Adrenal gland (tissue), 12 donors: Measurements from ENCODE around the gene ANKRD11. TPM values are rescaled to one million over a fixed set of nuclear protein-coding genes. Genes with fewer than 3 reads are reported as not detected.
A peak's percentile ranks its signal among the peaks of the same experiment; 100 is the strongest.

Experiments
- DNase-seq, 7 donors: peaks; one replicate each; pipeline ENCODE4 v3.0.0-alpha.2; 2019 to 2020
- H3K27ac ChIP-seq, 5 donors: fragments of 200-600 bp; sonication (generic) in 4 of 5; 1 replicate in 3 of 5; 2 replicates in 2 of 5; pipeline versions ENCODE4 v1.5.1 to v1.8.0; 2016 to 2020; ENCODE audit warnings: mild to moderate bottlenecking in 1 of 5
- H3K27me3 ChIP-seq: fragments of 200-600 bp; 2 replicates; pipeline ENCODE4 v1.8.0; 2021
- H3K36me3 ChIP-seq, 2 donors: fragments of 200-600 bp; replicated peaks in 1 of 2; 1 replicate in 1 of 2; 2 replicates in 1 of 2; pipeline versions ENCODE4 v1.5.1 to v1.8.0; 2018 to 2022
- H3K4me1 ChIP-seq, 2 donors: fragments of 200-600 bp; replicated peaks in 1 of 2; 1 replicate in 1 of 2; 2 replicates in 1 of 2; pipeline versions ENCODE4 v1.5.1 to v1.8.0; 2018 to 2021
- H3K4me3 ChIP-seq, 4 donors: fragments of 200-600 bp; sonication (generic) in 3 of 4; one replicate each; pipeline ENCODE4 v1.5.1; 2016 to 2018
- H3K9me3 ChIP-seq, 3 donors: fragments of 200-600 bp; sonication (generic) in 1 of 3; replicated peaks in 1 of 3; 1 replicate in 2 of 3; 2 replicates in 1 of 3; pipeline versions ENCODE4 v1.5.1 to v1.8.0; 2016 to 2021
- POLR2A ChIP-seq, 2 donors: fragments of 450-650 bp; IDR thresholded peaks; one replicate each; pipeline ENCODE4 v1.6.1; 2017; ENCODE audit warnings: antibody characterized with exemption in 2 of 2, mild to moderate bottlenecking in 2 of 2, moderate library complexity in 1 of 2
- WGBS, 4 donors: extraction: QIAGEN DNeasy Blood & Tissue Kit in 2 of 4; methylation state at CpG; one replicate each; pipeline versions ENCODE4 v1.1.5 to v1.1.7; 2013 to 2017; 5-methylcytosine and 5-hydroxymethylcytosine counted together
- intact Hi-C, 2 donors: fragments of 100-400 bp; cut with DNase I; formaldehyde crosslinking; loops; one replicate each; pipeline versions ENCODE4 v1.14.1 to v1.15.0; 2022 to 2023
- polyA plus RNA-seq, 3 donors: library from polyadenylated mRNA; stranded (reverse); fragments of 200-250 nt in 2 of 3; fragments of 350-450 nt in 1 of 3; fragmentation: Illumina TruSeq in 1 of 3; extraction: RNeasy Lipid Tissue Mini Kit (QIAGEN cat#74804) in 1 of 3; gene quantifications; one replicate each; pipeline ENCODE4 v1.2.3, GENCODE V29; 2013 to 2014
- total RNA-seq, 9 donors: library from RNA; depleted of rRNA in 4 of 9; stranded (reverse); fragments of >200 nt in 4 of 9; fragments of 120-200 nt in 1 of 9; fragmentation: NEBNext Ultra II Directional in 1 of 9; extraction: Animal tissue kit (Norgen Biotek cat#: 25700) in 1 of 9; gene quantifications; one replicate each; pipeline versions ENCODE4 v1.1.0 to v1.2.4, GENCODE V29; 2013 to 2023
- TF ChIP-seq, protein P1 (sequence below), 6 experiments: fragments of 450-650 bp in 4 of 6; fragments of 200-600 bp in 2 of 6; sonication (generic) in 1 of 6; IDR thresholded peaks; 1 replicate in 5 of 6; 2 replicates in 1 of 6; pipeline versions ENCODE4 v1.5.1 to v1.8.0; 2016 to 2021; ENCODE audit warnings: antibody characterized with exemption in 6 of 6, mild to moderate bottlenecking in 2 of 6, moderate library complexity in 1 of 6
- donor health status: healthy with polysubstance abuse.
- donor health status: Bipolar disorder and iron deficiency.
- donor health status: DM: yes; HTN: yes; CAD: no.
- donor health status: DM: no; HTN: no; CAD: no.
- donor health status: DM: no; HTN: no; CAD: no.
- donor health status: DM: yes; HTN: yes; CAD: no.

ANKRD11 gene
- total and polyA plus RNA-seq, 12 donors = 29.7 to 127 (median 80.1) TPM

DNA sequence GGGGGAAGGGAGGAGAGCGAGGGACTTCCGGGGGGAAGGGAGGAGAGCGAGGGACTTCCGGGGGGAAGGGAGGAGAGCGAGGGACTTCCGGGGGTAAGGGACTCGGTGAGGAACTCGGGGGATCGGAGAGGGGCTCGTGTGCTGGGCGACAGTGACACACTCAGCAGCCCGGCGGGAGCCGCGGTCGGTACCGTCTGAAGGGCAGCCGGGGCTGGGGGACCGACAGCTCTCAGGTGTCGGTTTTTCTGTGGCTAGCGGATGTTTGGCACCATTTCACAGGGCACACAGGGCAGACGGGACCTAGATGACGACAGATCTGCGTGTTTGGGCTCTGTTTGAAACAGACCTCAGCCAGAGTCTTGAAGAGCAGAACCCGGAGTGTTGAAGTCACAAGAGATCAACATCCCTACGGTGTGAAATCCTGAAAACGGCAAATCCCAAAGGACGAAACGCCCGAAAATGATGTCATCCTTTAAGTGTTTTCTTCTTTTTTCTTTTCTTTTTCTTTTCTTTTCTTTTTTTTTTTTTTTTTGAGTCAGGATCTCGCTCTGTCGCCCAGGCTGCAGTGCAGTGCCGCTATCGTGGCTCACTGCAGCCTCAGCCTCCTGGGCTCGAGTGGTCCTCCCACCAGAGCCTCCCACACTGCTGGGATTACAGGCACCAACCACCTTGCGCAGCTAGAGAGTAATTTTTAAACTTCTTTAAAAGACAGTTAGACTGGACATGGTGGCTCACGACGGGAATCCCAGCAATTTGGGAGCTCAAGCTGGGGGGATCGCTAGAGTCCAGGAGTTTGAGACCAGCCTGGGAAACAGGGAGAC lies 249.0 kb downstream of the ANKRD11 start:
- no peaks in the 10 kb centered on the region for H3K36me3 ChIP-seq
- no peaks in the 10 kb centered on the region for H3K27me3 ChIP-seq
- 5 to 10% (median 6%) methylated on average over 35 to 38 of the region's 39 CpGs for WGBS, 4 donors
- peak; percentile 71 to 86 (median 77) for DNase-seq
- peaks cover 4 to 5% of the 10 kb centered on the region in 2 donors for H3K4me1 ChIP-seq
- TF ChIP-seq, protein P1, sequence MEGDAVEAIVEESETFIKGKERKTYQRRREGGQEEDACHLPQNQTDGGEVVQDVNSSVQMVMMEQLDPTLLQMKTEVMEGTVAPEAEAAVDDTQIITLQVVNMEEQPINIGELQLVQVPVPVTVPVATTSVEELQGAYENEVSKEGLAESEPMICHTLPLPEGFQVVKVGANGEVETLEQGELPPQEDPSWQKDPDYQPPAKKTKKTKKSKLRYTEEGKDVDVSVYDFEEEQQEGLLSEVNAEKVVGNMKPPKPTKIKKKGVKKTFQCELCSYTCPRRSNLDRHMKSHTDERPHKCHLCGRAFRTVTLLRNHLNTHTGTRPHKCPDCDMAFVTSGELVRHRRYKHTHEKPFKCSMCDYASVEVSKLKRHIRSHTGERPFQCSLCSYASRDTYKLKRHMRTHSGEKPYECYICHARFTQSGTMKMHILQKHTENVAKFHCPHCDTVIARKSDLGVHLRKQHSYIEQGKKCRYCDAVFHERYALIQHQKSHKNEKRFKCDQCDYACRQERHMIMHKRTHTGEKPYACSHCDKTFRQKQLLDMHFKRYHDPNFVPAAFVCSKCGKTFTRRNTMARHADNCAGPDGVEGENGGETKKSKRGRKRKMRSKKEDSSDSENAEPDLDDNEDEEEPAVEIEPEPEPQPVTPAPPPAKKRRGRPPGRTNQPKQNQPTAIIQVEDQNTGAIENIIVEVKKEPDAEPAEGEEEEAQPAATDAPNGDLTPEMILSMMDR (IDR thresholded peaks at IDR 0.05) = no peak
- TF ChIP-seq POLR2A (IDR thresholded peaks at IDR 0.05) = peak; percentile 88 to 93
- H3K9me3 ChIP-seq = no peaks in the 10 kb centered on the region
- intact Hi-C loops = loop anchor here in 1 of 2 donors (5.0 to 10.0 kb wide), 2 partner anchors 51 to 263 kb away; partner anchors contain the start of gene SPG7
- peak overlapping the region; percentile 37 to 65 (median 62) for H3K4me3 ChIP-seq
- H3K27ac ChIP-seq = peak overlapping the region; percentile 93 to 98 (median 96)

DNA sequence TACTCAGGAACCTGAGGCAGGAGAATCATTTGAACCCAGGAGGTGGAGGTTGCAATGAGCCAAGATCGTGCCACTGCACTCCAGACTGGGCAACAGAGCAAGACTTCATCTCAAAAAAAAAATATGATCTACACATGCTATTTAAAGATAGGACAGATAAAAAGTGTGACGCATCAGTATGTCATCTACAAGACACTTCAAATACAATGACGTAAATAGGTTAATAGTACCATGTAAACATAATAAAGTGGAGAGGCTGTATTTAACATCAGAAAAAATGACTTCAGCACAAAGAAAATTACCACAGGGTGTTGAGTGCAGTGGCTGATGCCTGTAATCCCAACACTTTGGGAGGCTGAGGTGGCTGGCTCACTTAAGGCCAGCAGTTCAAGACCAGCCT lies 252.6 kb downstream of the ANKRD11 start:
- no peaks in the 10 kb centered on the region for H3K27me3 ChIP-seq
- no peaks in the 10 kb centered on the region for H3K9me3 ChIP-seq
- peaks cover 4 to 5% of the 10 kb centered on the region in 2 donors for H3K4me1 ChIP-seq
- DNase-seq = no peak
- peaks cover 0 to 4% of the 10 kb centered on the region in 2 donors for H3K36me3 ChIP-seq
- TF ChIP-seq POLR2A (IDR thresholded peaks at IDR 0.05) = no peak
- TF ChIP-seq, protein P1 (IDR thresholded peaks at IDR 0.05) = no peak
- H3K4me3 ChIP-seq = no peak overlapping the region
- 78 to 90% (median 89%) methylated on average over 3 of the region's 3 CpGs for WGBS, 4 donors
- intact Hi-C loops = loop anchor here in 1 of 2 donors (10.0 kb wide), 1 partner anchor 407 kb away; no protein-coding TSS in a partner anchor
- H3K27ac ChIP-seq = no peak overlapping the region

DNA sequence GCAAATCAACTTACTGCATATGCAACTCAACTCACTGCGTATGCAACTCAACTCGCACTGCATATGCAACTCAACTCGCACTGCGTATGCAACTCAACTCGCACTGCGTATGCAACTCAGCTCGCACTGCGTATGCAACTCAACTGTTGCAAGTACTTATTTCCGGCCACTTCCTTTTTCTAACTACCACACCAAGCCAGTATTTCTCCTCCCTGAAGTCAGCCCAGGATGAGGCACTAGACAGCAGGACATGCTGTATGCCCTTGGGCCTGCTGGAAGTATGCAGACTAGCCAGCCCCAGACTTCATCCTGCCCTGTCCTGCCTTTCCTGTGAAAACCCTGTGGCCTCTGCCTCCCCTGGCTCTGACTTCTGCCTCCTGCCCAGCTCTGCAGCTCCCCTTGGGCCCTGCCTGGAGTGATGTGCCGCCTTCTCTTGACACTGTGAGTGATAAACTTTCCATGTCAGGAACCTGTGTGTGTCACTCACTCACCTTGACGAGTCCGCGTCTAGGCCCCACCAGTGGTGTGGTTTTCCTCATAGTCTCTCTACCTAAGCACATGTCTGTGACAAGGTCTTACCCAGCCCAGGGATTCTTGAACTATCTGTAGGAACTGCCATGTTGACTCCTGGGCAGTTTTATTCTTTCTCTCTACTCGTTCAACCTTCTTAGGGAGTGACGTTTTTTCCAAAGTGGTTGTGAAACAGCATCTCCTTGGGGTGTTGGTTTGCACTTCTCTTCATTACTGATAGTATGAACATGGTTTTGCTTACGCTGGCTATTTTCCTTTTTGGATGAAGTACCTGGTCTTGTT lies 256.5 kb downstream of the ANKRD11 start:
- no peak for TF ChIP-seq POLR2A (IDR thresholded peaks at IDR 0.05)
- TF ChIP-seq, protein P1 (IDR thresholded peaks at IDR 0.05) = no peak
- peaks cover 0 to 12% of the 10 kb centered on the region in 2 donors for H3K36me3 ChIP-seq
- H3K27ac ChIP-seq = no peak overlapping the region
- WGBS, 4 donors = 89 to 94% (median 93%) methylated on average over 16 of the region's 16 CpGs
- no peaks in the 10 kb centered on the region for H3K9me3 ChIP-seq
- no peaks in the 10 kb centered on the region for H3K27me3 ChIP-seq
- DNase-seq = no peak
- intact Hi-C loops = loop anchor here in 1 of 2 donors (10.0 kb wide), 1 partner anchor 411 kb away; no protein-coding TSS in a partner anchor
- H3K4me1 ChIP-seq = no peaks in the 10 kb centered on the region
- H3K4me3 ChIP-seq = no peak overlapping the region

DNA sequence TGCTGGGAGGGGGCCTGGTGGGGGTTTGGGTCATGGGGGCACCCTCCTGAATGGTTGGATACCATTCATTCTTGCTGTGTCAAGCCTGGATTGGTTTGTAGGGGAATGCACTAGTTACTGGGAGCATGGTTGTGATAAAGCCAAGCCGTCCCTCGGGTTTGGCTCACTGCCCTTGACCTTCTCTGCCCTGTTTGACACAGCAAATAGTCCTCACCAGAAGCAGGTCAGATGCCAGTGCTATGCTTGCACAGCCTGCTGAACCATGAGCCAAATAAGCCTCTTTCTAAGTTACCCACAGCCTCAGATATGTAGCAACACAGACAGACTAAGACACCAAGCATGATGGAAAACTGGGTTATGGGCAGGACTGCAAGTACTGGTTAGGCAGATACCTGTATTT lies 258.3 kb downstream of the ANKRD11 start:
- peaks cover 0 to 29% of the 10 kb centered on the region in 2 donors for H3K36me3 ChIP-seq
- H3K27ac ChIP-seq = no peak overlapping the region
- TF ChIP-seq POLR2A (IDR thresholded peaks at IDR 0.05) = no peak
- TF ChIP-seq, protein P1 (IDR thresholded peaks at IDR 0.05) = no peak
- no peaks in the 10 kb centered on the region for H3K9me3 ChIP-seq
- WGBS, 4 donors = 20 to 51% (median 25%) methylated on average over 2 of the region's 2 CpGs
- DNase-seq = peak in 3 of 7 donors; percentile 25 to 51 (median 42)
- H3K4me1 ChIP-seq = no peaks in the 10 kb centered on the region
- no peak overlapping the region for H3K4me3 ChIP-seq
- intact Hi-C loops = loop anchor here in 1 of 2 donors (10.0 kb wide), 1 partner anchor 413 kb away; no protein-coding TSS in a partner anchor
- H3K27me3 ChIP-seq = no peaks in the 10 kb centered on the region
